ENCODE measurements around the gene NINL. TPM values are rescaled to one million over a fixed set of nuclear protein-coding genes. Genes with fewer than 3 reads are reported as not detected.
A peak's percentile ranks its signal among the peaks of the same experiment; 100 is the strongest.

NINL gene
- polyA plus RNA-seq, 3 donors = 41.8 to 60.2 (median 57.6) TPM

DNA sequence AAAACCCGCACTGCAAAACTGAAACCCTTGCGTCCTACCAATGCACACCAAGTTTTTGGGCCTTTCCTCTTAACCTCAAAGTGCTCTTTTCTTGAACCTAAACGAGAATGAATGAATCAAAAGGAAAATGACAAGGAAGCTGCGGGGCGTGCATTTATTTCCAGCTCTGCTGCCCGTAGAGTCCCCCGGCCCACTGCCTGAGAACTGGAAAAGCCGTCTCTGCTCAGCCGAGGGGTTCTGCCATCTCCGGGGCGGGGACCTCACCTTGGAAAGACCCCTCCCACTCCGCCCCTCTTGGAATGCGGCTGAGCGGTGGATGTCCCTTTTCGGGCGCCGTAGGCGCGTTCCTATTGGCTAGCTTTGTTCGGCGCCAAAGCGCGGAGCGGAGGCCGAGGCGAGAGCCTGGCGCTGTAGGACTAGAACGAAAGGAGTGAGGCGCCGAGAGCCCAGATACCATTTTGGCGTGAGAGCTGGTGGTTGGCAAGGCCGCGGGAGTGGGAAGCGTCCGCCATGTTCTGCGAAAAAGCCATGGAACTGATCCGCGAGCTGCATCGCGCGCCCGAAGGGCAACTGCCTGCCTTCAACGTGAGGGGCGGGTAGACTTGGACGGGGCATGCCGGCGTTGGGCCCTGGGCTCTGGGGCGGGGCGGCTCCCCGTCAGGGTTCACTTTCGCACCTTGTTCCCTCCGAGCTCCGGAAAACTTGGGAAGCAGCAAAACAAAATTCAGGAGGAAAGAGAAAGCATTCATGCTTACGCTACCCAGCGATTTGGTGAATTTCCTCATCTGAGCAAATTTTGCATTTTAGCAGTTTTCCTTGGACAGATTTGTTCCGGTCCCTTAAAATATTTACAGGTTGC lies 177.8 kb downstream of the NINL start, which contains the start of gene GINS1:
GINS1 (plus strand) TSS at position 363 of the 859 bp plus-strand sequence; CDS start at position 511, 148 bp downstream.
- peak; percentile 76 to 97 (median 88) for DNase-seq (ENCODE audit: extremely low read depth in 1 of 11, low read depth in 9 of 11, low spot score in 4 of 11)

Other genes starting within 250 kb of the NINL start
- gene ABHD12, start 194.7 kb downstream of the NINL start, polyA plus RNA-seq (ENCODE audit: insufficient read length in 3 of 3) = 10 to 100 TPM; 40.0 to 49.7 (median 47.9) TPM
- 10 to 100 TPM; 18.9 to 21.0 (median 21.0) TPM for gene GINS1, start 177.9 kb downstream of the NINL start, polyA plus RNA-seq (ENCODE audit: insufficient read length in 3 of 3)
- gene NANP, start 38.5 kb upstream of the NINL start, polyA plus RNA-seq (ENCODE audit: insufficient read length in 3 of 3) = 1 to 10 TPM; 5.9 to 6.6 (median 6.5) TPM
- 10 to 100 TPM; 26.4 to 35.4 (median 28.9) TPM for gene ZNF337, start 111.3 kb upstream of the NINL start, polyA plus RNA-seq (ENCODE audit: insufficient read length in 3 of 3)

All from renal cortex interstitium (tissue), 11 donors.